Nephron progenitor cell (in vitro differentiated cells): Measurements from ENCODE around the gene ZNF580.

Experiments used
- DNase-seq: peaks from one replicate; pipeline ENCODE4 v3.0.0; 2021
- H3K27ac Mint-ChIP-seq: 2 replicates; pipeline ENCODE4 v1.8.0; 2021; ENCODE audit warnings: mild to moderate bottlenecking, moderate library complexity, mixed read lengths
- H3K27me3 Mint-ChIP-seq: 2 replicates; pipeline ENCODE4 v1.8.0; 2021; ENCODE audit warnings: mild to moderate bottlenecking, low read depth, mixed read lengths; ENCODE audit not compliant: poor library complexity
- H3K36me3 Mint-ChIP-seq: 2 replicates; pipeline ENCODE4 v1.8.0; 2021; ENCODE audit warnings: low read depth, mixed read lengths
- H3K4me1 Mint-ChIP-seq: 2 replicates; pipeline ENCODE4 v1.8.0; 2021; ENCODE audit warnings: mixed read lengths
- H3K4me3 Mint-ChIP-seq: 2 replicates; pipeline ENCODE4 v1.8.0; 2021; ENCODE audit warnings: mild to moderate bottlenecking, moderate library complexity, mixed read lengths
- H3K9me3 Mint-ChIP-seq: 2 replicates; pipeline ENCODE4 v1.8.0; 2021; ENCODE audit warnings: mild to moderate bottlenecking, moderate library complexity, mixed read lengths
- TF ChIP-seq, protein P1 (sequence below): fragments of 200-600 bp; sonication (generic); IDR thresholded peaks from 2 replicates; pipeline ENCODE4 v1.5.0; 2021; ENCODE audit warnings: antibody characterized with exemption

ZNF580 gene

GRCh38 chr19:55623130-55623529, 17.7 kb upstream of the ZNF580 start:
- peaks cover 19% of the 10 kb centered on the region for H3K4me1 Mint-ChIP-seq
- peak overlapping the region; percentile 87 for H3K4me3 Mint-ChIP-seq
- DNase-seq: no peak
- no peaks in the 10 kb centered on the region for H3K9me3 Mint-ChIP-seq
- peak overlapping the region; percentile 54 for H3K27ac Mint-ChIP-seq
- peaks cover 26% of the 10 kb centered on the region for H3K36me3 Mint-ChIP-seq
- TF ChIP-seq, protein P1, sequence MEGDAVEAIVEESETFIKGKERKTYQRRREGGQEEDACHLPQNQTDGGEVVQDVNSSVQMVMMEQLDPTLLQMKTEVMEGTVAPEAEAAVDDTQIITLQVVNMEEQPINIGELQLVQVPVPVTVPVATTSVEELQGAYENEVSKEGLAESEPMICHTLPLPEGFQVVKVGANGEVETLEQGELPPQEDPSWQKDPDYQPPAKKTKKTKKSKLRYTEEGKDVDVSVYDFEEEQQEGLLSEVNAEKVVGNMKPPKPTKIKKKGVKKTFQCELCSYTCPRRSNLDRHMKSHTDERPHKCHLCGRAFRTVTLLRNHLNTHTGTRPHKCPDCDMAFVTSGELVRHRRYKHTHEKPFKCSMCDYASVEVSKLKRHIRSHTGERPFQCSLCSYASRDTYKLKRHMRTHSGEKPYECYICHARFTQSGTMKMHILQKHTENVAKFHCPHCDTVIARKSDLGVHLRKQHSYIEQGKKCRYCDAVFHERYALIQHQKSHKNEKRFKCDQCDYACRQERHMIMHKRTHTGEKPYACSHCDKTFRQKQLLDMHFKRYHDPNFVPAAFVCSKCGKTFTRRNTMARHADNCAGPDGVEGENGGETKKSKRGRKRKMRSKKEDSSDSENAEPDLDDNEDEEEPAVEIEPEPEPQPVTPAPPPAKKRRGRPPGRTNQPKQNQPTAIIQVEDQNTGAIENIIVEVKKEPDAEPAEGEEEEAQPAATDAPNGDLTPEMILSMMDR: no peak
- H3K27me3 Mint-ChIP-seq: peaks cover 5% of the 10 kb centered on the region

GRCh38 chr19:55623561-55623960, 17.2 kb upstream of the ZNF580 start:
- peaks cover 26% of the 10 kb centered on the region for H3K36me3 Mint-ChIP-seq
- H3K27me3 Mint-ChIP-seq: peaks cover 5% of the 10 kb centered on the region
- no peaks in the 10 kb centered on the region for H3K9me3 Mint-ChIP-seq
- H3K27ac Mint-ChIP-seq: no peak overlapping the region
- TF ChIP-seq, protein P1: no peak
- DNase-seq: no peak
- H3K4me3 Mint-ChIP-seq: peak overlapping the region; percentile 87
- H3K4me1 Mint-ChIP-seq: peaks cover 19% of the 10 kb centered on the region

GRCh38 chr19:55624109-55625003, 16.4 kb upstream of the ZNF580 start, which contains the start of gene ZNF784:
ZNF784 (minus strand) TSS chr19:55624566; CDS start chr19:55624561, 5 bp downstream.
- TF ChIP-seq, protein P1: no peak
- Mint-ChIP-seq H3K36me3 (peaks cover 26% of the 10 kb centered on the region), H3K4me1 (peaks cover 19% of the 10 kb centered on the region), H3K27ac (peak within 1 kb of the TSS; percentile 99), H3K27me3 (peaks cover 11% of the 10 kb centered on the region), H3K9me3 (no peaks in the 10 kb centered on the region), H3K4me3 (peak within 1 kb of the TSS; percentile 87)
- peak; percentile 98 for DNase-seq

- Mint-ChIP-seq H3K4me3 (peak overlapping the region; percentile 87), H3K4me1 (peaks cover 19% of the 10 kb centered on the region), H3K36me3 (peaks cover 20% of the 10 kb centered on the region), H3K27ac (peak overlapping the region; percentile 97), H3K27me3 (peaks cover 14% of the 10 kb centered on the region), H3K9me3 (no peaks in the 10 kb centered on the region)
- TF ChIP-seq, protein P1: no peak
- no peak for DNase-seq
Measured at GRCh38 chr19:55625004-55625326, 15.8 kb upstream of the ZNF580 start.

GRCh38 chr19:55626350-55626749, 14.5 kb upstream of the ZNF580 start:
- H3K27me3 Mint-ChIP-seq: peaks cover 18% of the 10 kb centered on the region
- TF ChIP-seq, protein P1: no peak
- no peak overlapping the region for H3K27ac Mint-ChIP-seq
- H3K36me3 Mint-ChIP-seq: peaks cover 10% of the 10 kb centered on the region
- no peak for DNase-seq
- H3K4me3 Mint-ChIP-seq: no peak overlapping the region
- H3K9me3 Mint-ChIP-seq: no peaks in the 10 kb centered on the region
- H3K4me1 Mint-ChIP-seq: peaks cover 19% of the 10 kb centered on the region

DNA sequence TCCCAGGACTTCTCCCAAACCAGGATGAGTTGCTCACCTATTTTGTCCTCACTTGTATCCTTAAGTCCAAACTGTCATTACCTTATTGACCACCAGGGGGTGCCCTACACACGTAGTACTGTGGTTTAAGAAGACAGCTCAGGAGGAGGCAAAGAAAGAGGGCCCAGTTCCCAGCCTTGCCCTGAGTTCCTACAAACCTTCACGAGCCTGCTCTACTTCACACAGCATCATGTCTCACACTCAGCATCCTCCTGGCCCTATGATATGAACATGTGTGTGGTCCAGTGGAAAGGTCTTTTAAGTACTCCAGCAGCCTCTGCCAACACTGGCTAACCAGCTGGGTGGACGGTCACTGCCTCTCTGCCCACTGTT, 8.4 kb upstream of the ZNF580 start:
- peaks cover 25% of the 10 kb centered on the region for H3K27me3 Mint-ChIP-seq
- H3K4me1 Mint-ChIP-seq: peaks cover 41% of the 10 kb centered on the region
- no peak overlapping the region for H3K27ac Mint-ChIP-seq
- H3K4me3 Mint-ChIP-seq: peak overlapping the region; percentile 5
- no peaks in the 10 kb centered on the region for H3K9me3 Mint-ChIP-seq
- peak; percentile 90 for DNase-seq
- TF ChIP-seq, protein P1: peak; percentile 92
- H3K36me3 Mint-ChIP-seq: no peaks in the 10 kb centered on the region
